ENCODE results near the gene TLL2. TPM values are rescaled to one million over a fixed set of nuclear protein-coding genes. Genes with fewer than 3 reads are reported as not detected.

TLL2 gene
- total RNA-seq, 2 experiments from 2014 or later: 0.09 to 0.18 TPM

GRCh38 chr10:96325719-96326373 lies 187.9 kb downstream of the TLL2 start:
- Mint-ChIP-seq H3K4me1 (ENCODE audit: low read depth) (peaks cover 2% of the 10 kb centered on the region), H3K27ac (no peak overlapping the region), H3K9me3 (no peaks in the 10 kb centered on the region), H3K27me3 (peaks cover 2% of the 10 kb centered on the region), H3K4me3 (no peak overlapping the region), H3K36me3 (ENCODE audit: low read depth) (no peaks in the 10 kb centered on the region)
- no peak for TF ChIP-seq CTCF (IDR thresholded peaks at IDR 0.05)
- CTCF ChIA-PET: interaction anchor here (0.7 kb wide), 1 partner anchor 309 kb away, joined by 3 read pairs; no protein-coding TSS in a partner anchor
- POLR2A ChIA-PET: no interaction called here
- no peak for DNase-seq
- intact Hi-C loops (cut with micrococcal nuclease): no loop called here
- peak; percentile 80 for ATAC-seq

GRCh38 chr10:96324447-96324846 lies 189.3 kb downstream of the TLL2 start:
- POLR2A ChIA-PET: no interaction called here
- Mint-ChIP-seq H3K36me3 (ENCODE audit: low read depth) (no peaks in the 10 kb centered on the region), H3K4me3 (no peak overlapping the region), H3K27me3 (peaks cover 4% of the 10 kb centered on the region), H3K4me1 (ENCODE audit: low read depth) (peaks cover 2% of the 10 kb centered on the region), H3K27ac (no peak overlapping the region), H3K9me3 (no peaks in the 10 kb centered on the region)
- DNase-seq: no peak
- intact Hi-C loops (cut with micrococcal nuclease): no loop called here
- CTCF ChIA-PET: interaction anchor here (1.1 to 2.1 kb wide), 3 partner anchors 10 to 95 kb away, joined by 3 to 8 read pairs (median 7); no protein-coding TSS in a partner anchor
- TF ChIP-seq CTCF (IDR thresholded peaks at IDR 0.05): no peak
- no peak for ATAC-seq

- intact Hi-C loops (cut with micrococcal nuclease): no loop called here
Observed at GRCh38 chr10:96322275-96322674, 191.5 kb downstream of the TLL2 start.

GRCh38 chr10:96321822-96322221 lies 191.9 kb downstream of the TLL2 start:
- Mint-ChIP-seq H3K4me3 (no peak overlapping the region), H3K9me3 (no peaks in the 10 kb centered on the region), H3K36me3 (ENCODE audit: low read depth) (no peaks in the 10 kb centered on the region), H3K27me3 (peaks cover 4% of the 10 kb centered on the region), H3K27ac (no peak overlapping the region), H3K4me1 (ENCODE audit: low read depth) (peaks cover 2% of the 10 kb centered on the region)
- DNase-seq (no peak), ATAC-seq (no peak)
- ChIA-PET CTCF (interaction anchor here (0.9 to 2.5 kb wide), 8 partner anchors 15 to 92 kb away, joined by 3 to 12 read pairs (median 3); no protein-coding TSS in a partner anchor), POLR2A (interaction anchor here (0.6 kb wide), 1 partner anchor 31 kb away, joined by 3 read pairs; no protein-coding TSS in a partner anchor)
- peak; percentile 40 for TF ChIP-seq CTCF (IDR thresholded peaks at IDR 0.05)
- intact Hi-C loops (cut with micrococcal nuclease): no loop called here

More at GRCh38 chr10:96322275-96322674, 191.5 kb downstream of the TLL2 start:
- no peak for TF ChIP-seq CTCF (IDR thresholded peaks at IDR 0.05)
- Mint-ChIP-seq H3K4me1 (ENCODE audit: low read depth) (peaks cover 2% of the 10 kb centered on the region), H3K36me3 (ENCODE audit: low read depth) (no peaks in the 10 kb centered on the region), H3K9me3 (no peaks in the 10 kb centered on the region), H3K27me3 (peaks cover 4% of the 10 kb centered on the region), H3K4me3 (no peak overlapping the region), H3K27ac (no peak overlapping the region)
- ATAC-seq (no peak), DNase-seq (no peak)
- POLR2A ChIA-PET: interaction anchor here (0.6 kb wide), 1 partner anchor 32 kb away, joined by 3 read pairs; no protein-coding TSS in a partner anchor
- CTCF ChIA-PET: interaction anchor here (0.9 to 2.5 kb wide), 7 partner anchors 12 to 93 kb away, joined by 3 to 12 read pairs (median 3); no protein-coding TSS in a partner anchor

Measured in activated CD8-positive, alpha-beta T cell treated with anti-CD3 and anti-CD28 coated beads for 36 hours (primary cell).